A673 (cell line): ENCODE measurements around the gene SMIM45.
"Not testable (repeated sequence)": the region's sequence is repeated elsewhere in the genome, so short reads cannot be mapped to it uniquely, and the experiment has no call there.

Source experiments
- BruUV-seq: library from RNA; stranded (reverse); fragments of 400-500 nt; replicated peaks from 2 replicates; lab custom pipeline; 2021; lab: Mats Ljungman, UMichigan
- CTCF ChIA-PET: fragments of 300-600 bp; sonication (Branson Sonifier 250); formaldehyde crosslinking; loops from one replicate; lab custom pipeline; 2022; ENCODE audit warnings: antibody characterized with exemption; lab: Charles Lee
- POLR2A ChIA-PET: fragments of 300-600 bp; sonication (Branson Sonifier 250); formaldehyde crosslinking; loops from one replicate; lab custom pipeline; 2022; ENCODE audit warnings: antibody characterized with exemption; ENCODE audit not compliant: low non-redundant PET; lab: Charles Lee
- DNase-seq: peaks from one replicate; pipeline ENCODE4 v3.0.0-alpha.2; 2015; ENCODE audit warnings: low spot score
- H3K27ac ChIP-seq: fragments of 200-600 bp; sonication (generic); 2 replicates; pipeline ENCODE4 v1.5.1; 2016; ENCODE audit warnings: mixed run types, low read depth, mild to moderate bottlenecking, mixed read lengths, antibody characterized with exemption, low read length; ENCODE audit not compliant: poor library complexity, severe bottlenecking
- H3K27me3 ChIP-seq: fragments of 200-600 bp; sonication (generic); replicated peaks from 2 replicates; pipeline ENCODE4 v1.6.1; 2017; ENCODE audit warnings: mixed run types, low read depth, mild to moderate bottlenecking, mixed read lengths, antibody characterized with exemption, low read length; ENCODE audit not compliant: insufficient read depth, poor library complexity
- H3K36me3 ChIP-seq: fragments of 200-600 bp; sonication (generic); 2 replicates; pipeline ENCODE4 v1.6.1; 2016; ENCODE audit warnings: mixed run types, mild to moderate bottlenecking, mixed read lengths, antibody characterized with exemption, low read length; ENCODE audit not compliant: insufficient read depth, poor library complexity, severe bottlenecking
- H3K4me1 ChIP-seq: fragments of 200-600 bp; sonication (generic); 2 replicates; pipeline ENCODE4 v1.6.1; 2017; ENCODE audit warnings: mixed run types, mild to moderate bottlenecking, mixed read lengths, antibody characterized with exemption, low read length; ENCODE audit not compliant: insufficient read depth, poor library complexity, severe bottlenecking
- H3K4me3 ChIP-seq: fragments of 200-600 bp; sonication (generic); 2 replicates; pipeline ENCODE4 v1.5.1; 2016; ENCODE audit warnings: low read depth, mixed run types, mild to moderate bottlenecking, mixed read lengths, low read length; ENCODE audit not compliant: poor library complexity, severe bottlenecking
- H3K9me3 ChIP-seq: fragments of 200-600 bp; sonication (generic); 2 replicates; pipeline ENCODE4 v1.6.1; 2016; ENCODE audit warnings: mixed run types, low read depth, mild to moderate bottlenecking, mixed read lengths, antibody characterized with exemption, low read length; ENCODE audit not compliant: poor library complexity, severe bottlenecking
- EZH2 ChIP-seq: fragments of 200-600 bp; sonication (generic); IDR thresholded peaks from 2 replicates; pipeline ENCODE4 v1.6.1; 2017; ENCODE audit warnings: borderline replicate concordance, low read depth, mild to moderate bottlenecking, mixed read lengths, antibody characterized with exemption, low read length; ENCODE audit not compliant: poor library complexity, severe bottlenecking
- intact Hi-C: fragments of 100-400 bp; cut with micrococcal nuclease; formaldehyde crosslinking; loops from one replicate; pipeline ENCODE4 v1.10.0; 2022; ENCODE audit not compliant: unreplicated experiment
- TF ChIP-seq, protein P1 (sequence below): fragments of 300-800, 200-600 bp; sonication (generic); conservative IDR thresholded peaks from 2 replicates; pipeline ENCODE4 v1.5.1; 2017; ENCODE audit warnings: low read depth, mild to moderate bottlenecking, antibody characterized with exemption, low read length, moderate library complexity, mixed read lengths

SMIM45 gene

DNA sequence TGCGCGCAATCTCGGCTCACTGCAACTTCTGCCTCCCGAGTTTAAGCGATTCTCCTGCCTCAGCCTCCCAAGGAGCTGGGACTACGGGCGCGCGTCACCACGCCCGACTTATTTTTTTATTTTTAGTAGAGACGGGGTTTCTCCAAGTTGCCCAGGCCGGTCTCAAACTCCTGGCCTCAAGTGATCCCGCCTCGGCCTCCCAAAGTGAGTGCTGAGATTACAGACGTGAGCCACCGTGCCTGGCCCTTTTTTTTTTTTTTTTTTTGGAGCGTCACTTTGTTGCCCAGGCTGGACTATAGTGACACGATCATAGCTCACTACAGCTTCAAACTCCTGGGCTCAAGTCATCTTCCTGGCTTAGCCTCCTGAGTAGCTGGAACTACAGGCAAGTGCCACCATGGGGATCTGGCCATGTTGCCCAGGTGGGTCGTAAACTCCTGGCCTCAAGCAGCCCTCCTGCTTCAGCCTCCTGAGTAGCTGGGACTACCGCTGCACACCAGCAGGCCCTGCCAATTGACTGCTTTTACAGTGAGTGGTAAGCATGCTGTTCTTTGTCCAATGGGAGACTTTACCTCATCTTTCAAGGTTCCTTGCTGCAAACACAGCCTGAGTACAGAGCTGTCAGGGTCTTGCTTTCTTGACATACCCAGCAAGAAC is 4.4 kb upstream of the SMIM45 start:
- ChIA-PET POLR2A (interaction anchor here (0.6 to 0.8 kb wide), 2 partner anchors 115 to 250 kb away, joined by 4 to 6 read pairs; partner anchors contain the start of gene SREBF2), CTCF (interaction anchor here (0.7 to 1.4 kb wide), 5 partner anchors 20 to 1103 kb away, joined by 4 to 9 read pairs (median 6); partner anchors contain the start of gene NDUFA6)
- peak overlapping the region; percentile 68 for H3K4me3 ChIP-seq
- peaks cover 25% of the 10 kb centered on the region for H3K4me1 ChIP-seq
- BruUV-seq: TSS peak; percentile 68
- no peaks in the 10 kb centered on the region for H3K27me3 ChIP-seq
- intact Hi-C loops: no loop called here
- DNase-seq: no peak
- no peaks in the 10 kb centered on the region for H3K9me3 ChIP-seq
- H3K36me3 ChIP-seq: peaks cover 26% of the 10 kb centered on the region
- H3K27ac ChIP-seq: peak overlapping the region; percentile 84
- TF ChIP-seq, protein P1, sequence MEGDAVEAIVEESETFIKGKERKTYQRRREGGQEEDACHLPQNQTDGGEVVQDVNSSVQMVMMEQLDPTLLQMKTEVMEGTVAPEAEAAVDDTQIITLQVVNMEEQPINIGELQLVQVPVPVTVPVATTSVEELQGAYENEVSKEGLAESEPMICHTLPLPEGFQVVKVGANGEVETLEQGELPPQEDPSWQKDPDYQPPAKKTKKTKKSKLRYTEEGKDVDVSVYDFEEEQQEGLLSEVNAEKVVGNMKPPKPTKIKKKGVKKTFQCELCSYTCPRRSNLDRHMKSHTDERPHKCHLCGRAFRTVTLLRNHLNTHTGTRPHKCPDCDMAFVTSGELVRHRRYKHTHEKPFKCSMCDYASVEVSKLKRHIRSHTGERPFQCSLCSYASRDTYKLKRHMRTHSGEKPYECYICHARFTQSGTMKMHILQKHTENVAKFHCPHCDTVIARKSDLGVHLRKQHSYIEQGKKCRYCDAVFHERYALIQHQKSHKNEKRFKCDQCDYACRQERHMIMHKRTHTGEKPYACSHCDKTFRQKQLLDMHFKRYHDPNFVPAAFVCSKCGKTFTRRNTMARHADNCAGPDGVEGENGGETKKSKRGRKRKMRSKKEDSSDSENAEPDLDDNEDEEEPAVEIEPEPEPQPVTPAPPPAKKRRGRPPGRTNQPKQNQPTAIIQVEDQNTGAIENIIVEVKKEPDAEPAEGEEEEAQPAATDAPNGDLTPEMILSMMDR: no peak
- TF ChIP-seq EZH2: no peak

DNA sequence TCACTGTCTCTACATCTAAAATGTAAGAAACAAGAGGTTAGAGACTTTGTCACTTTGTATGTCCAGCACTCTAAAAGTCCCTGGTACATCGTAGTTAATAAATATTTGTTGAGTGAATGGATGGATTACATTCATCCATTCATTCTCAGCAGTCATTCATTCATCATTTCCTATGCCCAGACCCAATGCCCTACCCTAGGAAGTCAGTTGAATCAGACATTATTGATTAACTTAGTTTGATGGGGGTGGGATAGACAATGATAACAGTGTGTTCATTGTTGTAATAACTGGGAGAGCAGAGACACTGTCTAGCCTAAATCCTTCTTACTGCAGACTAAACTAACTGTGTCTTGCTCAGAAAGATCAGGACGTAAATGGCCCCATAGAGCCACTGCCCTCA is 3.8 kb upstream of the SMIM45 start:
- CTCF ChIA-PET: interaction anchor here (0.7 kb wide), 1 partner anchor 1103 kb away, joined by 9 read pairs; no protein-coding TSS in a partner anchor

DNA sequence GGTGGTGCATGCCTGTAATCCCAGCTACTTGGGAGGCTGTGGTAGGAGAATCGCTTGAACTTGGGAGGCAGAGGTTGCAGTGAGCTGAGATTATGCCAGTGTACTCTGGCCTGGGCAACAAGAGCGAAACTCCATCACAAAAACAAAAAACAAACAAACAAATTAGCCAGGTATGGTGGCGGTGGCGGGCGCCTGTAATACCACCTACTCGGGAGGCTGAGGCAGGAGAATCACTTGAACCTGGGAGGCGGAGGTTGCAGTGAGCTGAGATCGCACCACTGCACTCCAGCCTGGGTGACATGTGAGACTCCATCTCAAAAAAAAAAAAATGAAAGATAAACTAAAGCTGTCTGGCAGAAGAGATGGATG is 3.0 kb upstream of the SMIM45 start:
- Histone ChIP-seq H3K36me3 (peaks cover 14% of the 10 kb centered on the region), H3K27ac (peak overlapping the region; percentile 52), H3K4me1 (peaks cover 25% of the 10 kb centered on the region)
- H3K9me3 ChIP-seq, H3K27me3 ChIP-seq, intact Hi-C loops, BruUV-seq, CTCF ChIA-PET, DNase-seq, H3K4me3 ChIP-seq: not testable (repeated sequence)
- POLR2A ChIA-PET: interaction anchor here (0.6 kb wide), 1 partner anchor 265 kb away, joined by 3 read pairs; no protein-coding TSS in a partner anchor

More for the DNA sequence above, 3.8 kb upstream of the SMIM45 start:
- H3K27ac ChIP-seq: no peak overlapping the region
- H3K4me3 ChIP-seq: no peak overlapping the region
- POLR2A ChIA-PET: interaction anchor here (0.6 kb wide), 2 partner anchors 251 to 264 kb away, joined by 3 to 6 read pairs; no protein-coding TSS in a partner anchor
- no peak for TF ChIP-seq EZH2
- TF ChIP-seq, protein P1: no peak
- no peaks in the 10 kb centered on the region for H3K9me3 ChIP-seq
- peaks cover 22% of the 10 kb centered on the region for H3K36me3 ChIP-seq
- BruUV-seq: no TSS peak
- no peak for DNase-seq
- intact Hi-C loops: no loop called here
- peaks cover 25% of the 10 kb centered on the region for H3K4me1 ChIP-seq
- no peaks in the 10 kb centered on the region for H3K27me3 ChIP-seq
